Central memory CD8-positive, alpha-beta T cell (primary cell): ENCODE measurements around the gene CDH23.

ENCODE experiments used
- ATAC-seq: fragments of 150-1000 bp; cut with Tn5 transposase; replicated peaks from 2 replicates; pipeline ENCODE4 v1.10.0; 2022; ENCODE audit warnings: mild to moderate bottlenecking, moderate FRiP score, moderate number of reproducible peaks; ENCODE audit not compliant: poor library complexity, severe bottlenecking; ENCODE audit errors: extremely low read depth
- DNase-seq, 2 donors: peaks; one replicate each; pipeline ENCODE4 v3.0.0; 2021; ENCODE audit warnings: low spot score in 2 of 2
- H3K27ac Mint-ChIP-seq: one replicate; pipeline ENCODE4 v1.8.0; 2022; ENCODE audit warnings: low read depth, mild to moderate bottlenecking, moderate library complexity, mixed read lengths
- H3K27me3 Mint-ChIP-seq: one replicate; pipeline ENCODE4 v1.8.0; 2022; ENCODE audit warnings: mixed read lengths
- H3K36me3 Mint-ChIP-seq: one replicate; pipeline ENCODE4 v1.8.0; 2022; ENCODE audit warnings: mild to moderate bottlenecking, moderate library complexity, mixed read lengths; ENCODE audit not compliant: insufficient read depth
- H3K4me1 Mint-ChIP-seq: one replicate; pipeline ENCODE4 v1.8.0; 2022; ENCODE audit warnings: mixed read lengths
- H3K4me3 Mint-ChIP-seq: one replicate; pipeline ENCODE4 v1.8.0; 2022; ENCODE audit warnings: mild to moderate bottlenecking, moderate library complexity, mixed read lengths
- H3K9me3 Mint-ChIP-seq: one replicate; pipeline ENCODE4 v1.8.0; 2022; ENCODE audit warnings: mixed read lengths

The CDH23 gene

DNA sequence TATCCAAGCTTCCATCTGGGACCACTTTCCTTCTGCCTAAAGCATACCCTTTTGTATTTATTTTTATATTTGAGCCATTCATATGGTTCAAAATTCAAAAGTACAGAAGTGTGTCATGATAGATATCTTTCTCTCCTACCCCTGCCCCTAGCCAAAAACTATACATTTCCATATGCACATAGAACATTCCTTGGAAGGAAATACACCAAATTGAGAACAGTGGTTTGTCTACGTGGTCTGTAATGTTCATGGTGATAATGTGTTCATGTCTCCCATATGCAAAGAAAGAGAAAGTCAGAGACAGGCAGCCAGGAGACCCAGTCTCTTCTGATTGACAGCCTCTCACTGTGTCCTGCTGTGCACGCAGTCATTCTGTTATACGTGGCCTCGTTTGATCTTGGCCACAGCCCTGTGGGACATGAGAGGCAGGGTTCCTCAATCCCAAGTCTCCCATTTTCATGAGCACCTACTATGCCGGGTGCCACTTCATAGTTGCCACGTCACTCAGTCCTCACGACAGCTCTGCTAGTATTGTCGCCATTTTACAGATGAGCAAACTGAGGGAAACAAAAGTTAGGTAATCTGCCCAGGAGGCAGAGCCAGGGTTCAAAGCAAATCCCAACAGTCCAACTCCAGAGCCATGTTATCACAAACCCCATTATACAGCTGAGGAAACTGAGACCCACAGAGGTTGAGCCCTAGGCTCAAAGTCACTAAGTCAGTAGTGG lies 8.0 kb upstream of the CDH23 start:
- no peaks in the 10 kb centered on the region for H3K4me1 Mint-ChIP-seq
- no peaks in the 10 kb centered on the region for H3K9me3 Mint-ChIP-seq
- no peak overlapping the region for H3K4me3 Mint-ChIP-seq
- ATAC-seq (no peak), DNase-seq (no peak)
- H3K27ac Mint-ChIP-seq, result no peak overlapping the region
- H3K27me3 Mint-ChIP-seq, result peaks cover 47% of the 10 kb centered on the region
- H3K36me3 Mint-ChIP-seq, result no peaks in the 10 kb centered on the region

DNA sequence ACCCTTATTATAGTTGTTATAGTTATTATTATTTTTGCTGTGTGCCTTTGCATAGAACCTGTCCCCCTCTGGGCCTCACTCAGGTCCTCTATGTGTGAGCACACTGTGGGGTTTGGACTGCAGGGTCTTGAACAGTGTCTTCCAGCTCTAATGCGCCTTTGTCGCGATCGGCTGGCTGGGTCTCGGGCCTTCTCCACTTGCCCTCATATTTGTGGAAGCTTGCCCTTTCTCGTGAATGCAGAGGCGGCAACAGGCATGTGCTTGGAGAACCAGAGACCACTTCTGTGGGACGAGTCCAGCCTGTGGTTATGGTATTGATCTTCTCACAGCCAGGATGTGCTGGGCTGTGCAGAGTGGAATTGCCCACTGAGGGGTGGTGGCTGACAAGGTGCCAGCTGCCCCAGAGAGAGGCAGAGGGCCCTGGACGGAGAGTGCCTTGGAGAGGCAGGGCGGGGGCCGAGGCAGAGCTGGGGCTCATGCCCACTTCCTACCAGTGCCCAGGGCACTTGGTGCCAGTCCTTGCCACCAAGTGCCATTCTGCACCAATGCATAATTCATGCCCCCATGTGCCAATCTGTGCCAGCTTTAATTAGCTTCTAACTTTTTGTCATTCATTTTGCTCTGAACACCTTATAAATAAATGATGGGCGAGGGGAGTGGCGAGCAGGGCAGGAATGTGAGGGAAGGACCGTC lies 6.8 kb upstream of the CDH23 start:
- peaks cover 59% of the 10 kb centered on the region for H3K27me3 Mint-ChIP-seq
- no peaks in the 10 kb centered on the region for H3K4me1 Mint-ChIP-seq
- H3K27ac Mint-ChIP-seq, result no peak overlapping the region
- no peaks in the 10 kb centered on the region for H3K36me3 Mint-ChIP-seq
- H3K9me3 Mint-ChIP-seq, result no peaks in the 10 kb centered on the region
- DNase-seq, result no peak
- ATAC-seq, result no peak
- no peak overlapping the region for H3K4me3 Mint-ChIP-seq

DNA sequence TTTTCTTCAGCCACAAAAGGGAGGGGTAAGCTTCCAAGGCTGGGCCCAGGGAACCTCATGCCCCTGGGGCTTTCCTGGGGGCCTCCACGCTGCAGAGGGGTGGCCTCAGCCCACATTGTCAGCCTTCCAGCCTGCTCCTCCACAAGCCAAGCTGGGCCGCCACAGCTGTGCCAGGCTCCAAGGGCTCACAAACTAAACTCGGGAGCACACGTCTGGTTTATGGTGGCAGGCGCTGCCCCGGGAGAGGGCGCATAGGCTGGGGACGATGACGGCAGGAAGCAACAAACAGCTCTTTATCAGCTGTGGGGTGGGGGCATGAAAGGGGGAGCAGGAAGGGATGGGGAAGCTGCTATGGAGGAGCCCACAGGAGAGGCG lies 6.3 kb upstream of the CDH23 start:
- ATAC-seq (no peak), DNase-seq (no peak)
- H3K27me3 Mint-ChIP-seq, result peaks cover 64% of the 10 kb centered on the region
- no peaks in the 10 kb centered on the region for H3K9me3 Mint-ChIP-seq
- H3K4me1 Mint-ChIP-seq, result no peaks in the 10 kb centered on the region
- H3K36me3 Mint-ChIP-seq, result no peaks in the 10 kb centered on the region
- no peak overlapping the region for H3K27ac Mint-ChIP-seq
- H3K4me3 Mint-ChIP-seq, result no peak overlapping the region

DNA sequence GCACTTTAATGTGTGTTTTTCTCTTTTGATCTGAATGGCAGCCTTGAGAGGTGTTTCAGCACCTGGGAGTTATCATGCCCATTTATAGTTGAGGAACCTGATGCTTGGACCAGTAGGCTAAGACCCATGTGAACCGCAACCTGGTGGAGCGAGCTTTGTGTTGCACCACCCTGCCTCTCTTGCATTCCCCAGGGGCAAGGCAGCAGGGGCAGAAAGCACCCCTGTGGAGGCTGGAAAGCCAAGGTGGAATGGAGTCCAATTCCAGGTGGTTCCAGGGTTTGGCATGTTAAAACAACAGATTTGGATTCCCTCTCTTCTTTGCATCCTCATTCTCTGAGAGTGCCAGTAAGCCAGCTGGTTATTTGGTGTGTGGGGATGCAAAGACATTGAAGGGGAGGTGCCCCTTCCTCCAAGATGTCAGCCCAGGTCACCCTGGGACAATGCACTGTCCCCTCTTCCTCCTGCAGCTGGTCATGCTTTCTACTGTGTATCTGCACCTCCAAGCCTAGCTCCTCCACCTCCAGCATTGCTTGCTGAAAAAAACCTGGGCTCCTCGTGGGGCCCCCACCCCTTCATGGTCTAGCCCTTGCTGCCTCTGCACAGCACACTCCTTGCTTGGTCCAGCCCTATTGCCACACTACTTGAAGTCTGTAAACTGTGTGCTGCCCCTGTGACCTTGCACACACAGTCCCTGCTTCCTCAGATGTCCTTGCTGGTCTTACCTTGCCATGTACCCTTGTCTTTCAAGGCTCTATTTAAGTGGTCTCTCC lies 5.6 kb upstream of the CDH23 start:
- no peaks in the 10 kb centered on the region for H3K36me3 Mint-ChIP-seq
- H3K4me1 Mint-ChIP-seq, result peaks cover 5% of the 10 kb centered on the region
- no peak for DNase-seq
- peaks cover 71% of the 10 kb centered on the region for H3K27me3 Mint-ChIP-seq
- no peak for ATAC-seq
- H3K4me3 Mint-ChIP-seq, result no peak overlapping the region
- H3K9me3 Mint-ChIP-seq, result no peaks in the 10 kb centered on the region
- H3K27ac Mint-ChIP-seq, result no peak overlapping the region

DNA sequence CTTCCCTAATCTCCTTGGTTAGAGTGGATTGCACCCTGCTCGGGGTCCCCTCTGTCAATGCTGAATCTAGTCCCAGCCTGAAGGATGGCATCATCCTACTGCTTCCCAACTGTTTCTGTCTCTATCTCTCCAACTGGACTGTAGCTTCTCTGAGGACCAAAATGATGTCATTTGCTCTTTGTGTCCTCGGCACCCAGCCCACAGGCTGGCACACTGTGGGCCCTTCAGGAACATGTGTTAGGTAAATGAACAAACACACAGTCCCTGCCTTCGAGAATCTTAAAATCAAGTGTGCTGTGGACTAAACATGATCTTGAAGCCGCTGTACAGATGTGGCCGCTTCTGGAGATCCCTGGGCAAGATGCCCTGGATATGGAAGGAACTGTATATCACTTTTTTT lies 5.0 kb upstream of the CDH23 start:
- no peak overlapping the region for H3K4me3 Mint-ChIP-seq
- H3K27me3 Mint-ChIP-seq, result peaks cover 74% of the 10 kb centered on the region
- H3K4me1 Mint-ChIP-seq, result peaks cover 5% of the 10 kb centered on the region
- no peaks in the 10 kb centered on the region for H3K36me3 Mint-ChIP-seq
- no peak overlapping the region for H3K27ac Mint-ChIP-seq
- DNase-seq, result no peak
- no peaks in the 10 kb centered on the region for H3K9me3 Mint-ChIP-seq
- no peak for ATAC-seq

DNA sequence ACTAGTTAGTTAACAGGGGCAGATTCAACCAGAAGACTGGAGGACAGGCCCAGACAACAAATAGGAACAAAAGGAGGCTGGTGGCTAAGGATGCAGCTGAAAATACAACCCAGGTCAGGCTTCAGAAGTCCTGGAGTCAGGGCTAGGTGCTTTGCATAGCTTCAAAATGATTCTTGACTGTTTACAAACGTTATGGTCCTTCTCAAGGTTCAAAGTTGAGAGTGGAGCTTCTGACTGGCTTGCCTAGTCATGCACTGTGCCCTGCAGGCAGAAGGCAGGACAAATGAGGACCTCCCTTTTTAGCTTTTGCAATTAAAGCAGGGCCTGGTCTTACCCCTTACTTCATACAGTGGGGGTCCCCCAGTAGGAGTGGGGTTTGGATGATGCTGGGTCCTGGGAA lies 4.4 kb upstream of the CDH23 start:
- Mint-ChIP-seq H3K36me3 (no peaks in the 10 kb centered on the region), H3K4me3 (no peak overlapping the region), H3K27ac (no peak overlapping the region), H3K4me1 (peaks cover 5% of the 10 kb centered on the region), H3K9me3 (no peaks in the 10 kb centered on the region), H3K27me3 (peaks cover 74% of the 10 kb centered on the region)
- ATAC-seq (no peak), DNase-seq (no peak)

DNA sequence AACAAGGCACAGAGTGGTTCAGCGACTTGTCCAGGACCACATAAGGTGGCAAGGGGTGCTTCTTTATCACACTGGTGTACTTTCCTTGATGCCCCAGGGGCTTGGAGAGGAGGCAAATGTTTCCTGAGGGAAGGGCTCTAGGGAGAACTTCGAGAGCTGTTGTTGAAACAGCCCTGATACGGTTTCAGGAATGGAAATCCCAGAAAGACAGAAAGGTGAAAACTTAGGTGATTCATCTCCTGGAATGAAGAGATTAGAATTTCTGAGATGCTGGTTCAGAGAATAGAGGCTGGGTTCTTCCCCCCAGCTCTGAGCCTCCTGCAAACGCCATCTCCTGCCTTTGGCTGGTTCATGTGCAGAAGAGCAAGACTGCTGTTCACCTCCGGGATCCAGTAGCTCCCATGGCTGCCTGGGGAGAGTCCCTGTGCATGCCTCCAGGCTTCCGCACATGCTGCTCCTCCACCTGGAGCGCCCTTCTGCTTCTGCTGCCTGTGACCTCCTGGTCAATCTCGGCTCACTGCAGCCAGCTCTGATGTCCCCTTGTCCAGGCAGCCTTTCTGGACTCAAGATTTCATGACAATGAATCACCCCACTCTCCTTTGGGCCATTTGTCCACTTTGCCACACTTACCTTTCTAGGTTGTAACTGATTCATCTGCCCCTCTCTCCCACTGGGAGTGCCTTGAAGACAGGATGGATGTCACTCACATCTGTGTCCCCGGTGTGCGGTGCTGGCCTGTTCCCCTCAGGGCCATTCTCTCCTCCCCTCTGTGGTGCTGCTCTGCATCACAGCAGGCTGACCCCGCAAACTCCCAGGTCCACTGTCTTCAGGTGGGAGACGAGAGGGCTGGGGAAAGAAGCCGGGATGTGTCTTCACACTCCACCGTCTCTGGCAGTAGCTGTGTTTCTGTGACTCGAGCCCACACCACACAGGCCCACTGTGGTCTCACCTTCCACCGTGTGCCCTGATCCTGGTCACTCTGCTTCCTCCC lies 3.6 kb upstream of the CDH23 start:
- Mint-ChIP-seq H3K27ac (no peak overlapping the region), H3K27me3 (peaks cover 79% of the 10 kb centered on the region), H3K4me3 (no peak overlapping the region), H3K4me1 (peaks cover 8% of the 10 kb centered on the region), H3K36me3 (no peaks in the 10 kb centered on the region), H3K9me3 (no peaks in the 10 kb centered on the region)
- ATAC-seq, result no peak
- DNase-seq, result no peak

DNA sequence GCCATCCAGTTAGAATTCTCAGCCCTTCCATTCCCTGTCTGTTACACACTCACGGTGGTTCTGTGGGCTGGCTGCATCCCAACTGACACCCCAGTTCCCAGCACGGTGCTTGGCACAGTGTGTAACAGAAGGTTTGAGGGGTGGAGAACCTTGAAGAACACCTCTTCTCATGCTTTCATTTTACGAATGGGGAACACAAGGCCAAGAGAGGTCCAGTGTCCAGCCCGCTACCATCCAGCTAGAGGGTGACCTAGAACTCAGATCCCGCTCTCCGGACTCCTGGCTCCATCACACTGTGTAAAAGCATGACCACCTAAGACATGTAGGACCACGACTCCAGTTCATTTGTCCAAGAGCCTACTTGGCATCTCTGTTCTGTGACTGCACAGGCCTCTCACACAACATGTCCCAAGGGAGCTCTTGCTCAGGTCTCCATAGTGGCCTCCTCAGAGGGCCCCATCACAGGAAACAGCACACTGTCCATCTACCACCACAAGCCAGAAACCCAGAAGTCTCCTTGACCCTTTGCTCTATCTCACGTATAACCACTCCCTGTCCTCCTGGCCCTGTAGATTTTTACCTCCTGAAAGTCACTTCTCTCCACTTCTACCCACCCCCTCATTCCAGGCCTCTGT lies 2.8 kb upstream of the CDH23 start:
- no peaks in the 10 kb centered on the region for H3K36me3 Mint-ChIP-seq
- H3K4me1 Mint-ChIP-seq, result peaks cover 15% of the 10 kb centered on the region
- H3K4me3 Mint-ChIP-seq, result no peak overlapping the region
- peaks cover 83% of the 10 kb centered on the region for H3K27me3 Mint-ChIP-seq
- H3K27ac Mint-ChIP-seq, result no peak overlapping the region
- H3K9me3 Mint-ChIP-seq, result no peaks in the 10 kb centered on the region
- ATAC-seq (no peak), DNase-seq (no peak)

DNA sequence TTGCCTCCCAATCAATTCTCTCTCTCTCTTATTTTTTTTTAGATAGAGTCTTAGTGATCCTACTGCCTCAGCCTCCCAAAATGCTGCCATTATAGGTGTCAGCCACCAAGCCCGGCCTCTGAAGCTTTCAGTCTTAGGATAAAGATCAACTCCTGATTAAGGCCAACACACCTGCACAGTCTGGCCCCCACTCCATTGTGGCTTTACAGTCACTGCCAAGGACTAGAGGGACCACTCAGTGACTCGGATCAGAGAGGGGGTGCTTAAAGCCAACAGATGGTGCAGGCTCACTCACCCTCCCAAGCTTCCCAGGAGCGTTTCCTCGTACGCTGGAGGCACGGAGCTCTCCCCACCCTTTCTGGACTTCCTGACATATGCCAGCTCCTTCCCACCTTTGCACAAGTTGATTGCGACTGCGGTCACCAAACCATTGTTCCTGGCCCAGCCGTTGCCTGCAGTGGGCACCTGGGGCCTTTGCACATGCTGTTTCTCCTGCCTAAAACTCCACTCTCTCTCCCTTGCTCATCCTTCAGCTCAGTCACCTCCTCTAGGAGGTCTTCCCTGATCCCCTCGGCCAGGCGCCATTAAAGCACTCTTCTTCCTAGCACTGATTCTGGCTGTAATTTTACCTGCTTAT lies 1.7 kb upstream of the CDH23 start:
- Mint-ChIP-seq H3K27me3 (peaks cover 83% of the 10 kb centered on the region), H3K4me1 (peaks cover 15% of the 10 kb centered on the region), H3K4me3 (no peak overlapping the region), H3K27ac (no peak overlapping the region), H3K9me3 (no peaks in the 10 kb centered on the region), H3K36me3 (no peaks in the 10 kb centered on the region)
- no peak for DNase-seq
- no peak for ATAC-seq

DNA sequence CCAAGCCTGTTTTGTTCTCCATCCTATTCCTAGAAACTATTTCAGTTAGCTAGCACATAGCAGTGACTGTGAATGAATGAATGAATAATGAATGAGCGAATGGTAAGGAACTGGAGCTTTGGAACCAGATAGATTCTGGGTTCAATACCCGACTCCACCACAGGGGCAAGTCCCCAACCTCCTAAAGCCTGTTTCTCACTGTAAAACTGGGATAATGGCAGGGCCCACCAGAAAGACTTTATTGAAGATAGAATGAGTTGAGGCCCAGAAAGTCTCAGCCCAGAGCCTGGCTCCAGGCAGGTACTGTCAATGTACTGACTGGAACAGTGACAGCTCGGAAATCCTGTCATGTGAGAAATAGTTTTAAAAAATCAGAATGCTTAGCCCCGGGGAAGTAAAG lies 1.1 kb upstream of the CDH23 start:
- Mint-ChIP-seq H3K27ac (no peak overlapping the region), H3K4me3 (peak overlapping the region; percentile 71), H3K4me1 (peaks cover 15% of the 10 kb centered on the region), H3K27me3 (peaks cover 82% of the 10 kb centered on the region), H3K36me3 (no peaks in the 10 kb centered on the region), H3K9me3 (no peaks in the 10 kb centered on the region)
- DNase-seq, result no peak
- ATAC-seq, result no peak

DNA sequence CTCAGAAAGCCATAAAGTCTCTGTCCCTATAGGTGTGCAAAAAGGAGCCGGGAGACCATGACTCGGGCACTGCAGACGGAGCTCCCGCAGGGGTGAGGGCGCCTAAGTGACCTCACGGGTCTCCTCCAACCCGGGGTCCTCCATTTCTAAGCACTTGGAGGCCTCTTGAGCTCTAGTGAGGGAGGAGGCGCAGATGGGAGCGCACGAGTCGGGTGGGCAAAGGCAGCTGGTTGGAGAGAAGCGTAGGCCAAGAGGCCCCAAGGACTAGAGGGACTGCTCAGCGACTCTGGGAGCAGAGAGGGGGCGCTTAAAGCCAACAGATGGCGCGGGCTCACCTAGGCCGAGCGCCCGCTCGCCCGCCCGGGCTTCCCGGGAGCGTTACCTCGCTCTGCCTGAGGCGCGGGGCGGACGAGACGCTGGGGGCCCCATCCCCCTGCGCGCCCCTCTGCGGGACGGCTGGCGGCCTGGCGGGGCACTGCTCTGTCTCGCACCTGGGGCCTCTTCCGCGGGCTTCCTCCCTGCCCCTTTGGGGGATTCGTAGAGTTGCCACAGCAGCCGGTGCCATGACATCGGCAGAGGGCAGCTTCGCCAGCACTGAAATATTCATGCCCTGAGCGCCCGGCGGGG lies 523 bp upstream of the CDH23 start:
- H3K27ac Mint-ChIP-seq, result no peak overlapping the region
- H3K27me3 Mint-ChIP-seq, result peaks cover 79% of the 10 kb centered on the region
- no peak for DNase-seq
- peak overlapping the region; percentile 71 for H3K4me3 Mint-ChIP-seq
- H3K9me3 Mint-ChIP-seq, result no peaks in the 10 kb centered on the region
- H3K4me1 Mint-ChIP-seq, result peaks cover 15% of the 10 kb centered on the region
- H3K36me3 Mint-ChIP-seq, result no peaks in the 10 kb centered on the region
- peak; percentile 69 for ATAC-seq
